ENCODE data around the gene LONRF2. TPM values are rescaled to one million over a fixed set of nuclear protein-coding genes. Genes with fewer than 3 reads are reported as not detected.

Gene LONRF2
- total RNA-seq, 1 donor from 2014 or later = 0.45 TPM

- H3K4me1 ChIP-seq (ENCODE audit: insufficient read depth, low read length) = no peaks in the 10 kb centered on the region
- H3K27me3 ChIP-seq (ENCODE audit: insufficient read depth, low read length) = no peaks in the 10 kb centered on the region
- H3K36me3 Mint-ChIP-seq (ENCODE audit: low read depth, unreplicated experiment) = peaks cover 3% of the 10 kb centered on the region
These were observed 51.1 kb downstream of the LONRF2 start for GRCh38 chr2:100271210-100271609.

DNA sequence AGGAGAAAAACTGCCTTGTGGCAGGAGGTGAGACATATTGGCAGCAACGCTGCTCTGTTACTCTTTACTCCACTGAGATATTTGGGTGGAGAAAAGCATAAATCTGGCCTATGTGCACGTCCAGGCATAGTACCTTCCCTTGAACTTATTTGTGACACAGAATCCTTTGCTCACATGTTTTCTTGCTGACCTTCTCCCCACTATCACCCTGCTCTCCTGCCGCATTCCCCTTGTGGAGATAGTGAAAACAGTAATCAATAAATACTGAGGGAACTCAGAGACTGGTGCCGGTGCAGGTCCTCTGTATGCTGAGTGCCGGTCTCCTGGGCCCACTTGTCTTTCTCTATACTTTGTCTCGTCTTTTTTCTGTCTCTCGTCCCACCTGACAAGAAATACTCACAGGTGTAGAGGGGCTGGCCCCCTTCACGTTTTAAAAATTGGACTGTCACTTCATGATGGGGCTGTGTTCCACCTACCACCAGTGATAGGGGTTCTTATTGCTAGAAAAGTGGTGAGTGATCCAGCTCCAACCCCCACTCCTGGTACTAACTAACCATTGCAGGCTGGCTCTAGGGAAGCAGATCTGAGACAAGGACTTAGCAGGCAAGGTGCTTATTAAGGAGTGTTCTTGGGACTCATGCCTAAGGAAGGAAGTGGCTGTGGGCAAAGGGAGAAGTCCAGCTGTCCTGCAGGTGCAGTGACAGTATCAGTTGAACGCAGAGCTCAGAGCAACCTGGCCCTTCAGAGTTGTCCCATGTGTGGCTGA lies 51.7 kb downstream of the LONRF2 start:
- Mint-ChIP-seq H3K27me3 (ENCODE audit: low read depth, unreplicated experiment) (peaks cover 10% of the 10 kb centered on the region), H3K9me3 (ENCODE audit: unreplicated experiment) (peaks cover 5% of the 10 kb centered on the region), H3K27ac (ENCODE audit: unreplicated experiment) (no peak overlapping the region), H3K4me3 (ENCODE audit: unreplicated experiment) (no peak overlapping the region), H3K4me1 (ENCODE audit: low read depth, unreplicated experiment) (no peaks in the 10 kb centered on the region), H3K36me3 (ENCODE audit: low read depth, unreplicated experiment) (peaks cover 3% of the 10 kb centered on the region)
- Histone ChIP-seq H3K4me2 (ENCODE audit: low read length) (no peak overlapping the region), H3K27ac (ENCODE audit: low read depth, low read length) (no peak overlapping the region), H3K79me2 (ENCODE audit: insufficient read depth, low read length) (no peaks in the 10 kb centered on the region), H3K9ac (ENCODE audit: low read length) (no peak overlapping the region), H3K4me3 (ENCODE audit: insufficient read depth, low read depth, low read length) (no peak overlapping the region), H3K36me3 (ENCODE audit: insufficient read depth, low read length) (no peaks in the 10 kb centered on the region), H4K20me1 (ENCODE audit: insufficient read depth, low read length) (no peaks in the 10 kb centered on the region), H2AFZ (ENCODE audit: low read depth, low read length) (no peak overlapping the region), H3K4me1 (ENCODE audit: insufficient read depth, low read length) (no peaks in the 10 kb centered on the region), H3K27me3 (ENCODE audit: insufficient read depth, low read length) (no peaks in the 10 kb centered on the region), H3K9me3 (ENCODE audit: insufficient read depth, low read depth, low read length) (no peaks in the 10 kb centered on the region)
- no peak for FAIRE-seq
- no peak for DNase-seq (ENCODE audit: low read depth)
- no peak for TF ChIP-seq EZH2 (IDR thresholded peaks at IDR 0.05; ENCODE audit: insufficient read depth, low read length)
- TF ChIP-seq CTCF (IDR thresholded peaks at IDR 0.05; ENCODE audit: insufficient read depth, low read depth, low read length) = no peak

More at GRCh38 chr2:100271210-100271609, 51.1 kb downstream of the LONRF2 start:
- no peak for TF ChIP-seq EZH2 (IDR thresholded peaks at IDR 0.05; ENCODE audit: insufficient read depth, low read length)
- TF ChIP-seq CTCF (IDR thresholded peaks at IDR 0.05; ENCODE audit: insufficient read depth, low read depth, low read length) = no peak
- no peak overlapping the region for H3K4me3 Mint-ChIP-seq (ENCODE audit: unreplicated experiment)
- H2AFZ ChIP-seq (ENCODE audit: low read depth, low read length) = no peak overlapping the region
- H3K4me3 ChIP-seq (ENCODE audit: insufficient read depth, low read depth, low read length) = no peak overlapping the region
- H3K9me3 Mint-ChIP-seq (ENCODE audit: unreplicated experiment) = peaks cover 5% of the 10 kb centered on the region
- H3K4me1 Mint-ChIP-seq (ENCODE audit: low read depth, unreplicated experiment) = no peaks in the 10 kb centered on the region
- FAIRE-seq (no peak), DNase-seq (ENCODE audit: low read depth) (no peak)
- no peaks in the 10 kb centered on the region for H3K79me2 ChIP-seq (ENCODE audit: insufficient read depth, low read length)
- peaks cover 8% of the 10 kb centered on the region for H3K27me3 Mint-ChIP-seq (ENCODE audit: low read depth, unreplicated experiment)
- no peak overlapping the region for H3K9ac ChIP-seq (ENCODE audit: low read length)
- H3K27ac Mint-ChIP-seq (ENCODE audit: unreplicated experiment) = no peak overlapping the region
- H4K20me1 ChIP-seq (ENCODE audit: insufficient read depth, low read length) = no peaks in the 10 kb centered on the region
- H3K36me3 ChIP-seq (ENCODE audit: insufficient read depth, low read length) = no peaks in the 10 kb centered on the region
- no peak overlapping the region for H3K4me2 ChIP-seq (ENCODE audit: low read length)
- no peak overlapping the region for H3K27ac ChIP-seq (ENCODE audit: low read depth, low read length)
- H3K9me3 ChIP-seq (ENCODE audit: insufficient read depth, low read depth, low read length) = no peaks in the 10 kb centered on the region

DNA sequence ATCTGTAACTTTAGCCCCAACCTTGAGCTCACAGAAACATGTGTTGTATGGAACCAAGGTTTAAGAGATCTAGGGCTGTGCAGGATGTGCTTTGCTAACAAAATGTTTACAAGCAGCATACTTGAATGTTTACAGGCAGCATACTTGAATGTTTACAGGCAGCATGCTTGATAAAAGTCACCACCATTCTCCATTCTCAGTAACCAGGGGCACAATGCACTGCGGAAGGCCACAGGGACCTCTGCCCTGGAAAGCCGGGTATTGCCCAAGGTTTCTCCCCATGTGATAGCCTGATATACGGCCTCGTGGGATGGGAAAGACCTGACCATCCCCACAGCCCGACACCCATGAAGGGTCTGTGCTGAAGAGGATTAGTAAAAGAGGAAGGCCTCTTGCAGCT lies 52.4 kb downstream of the LONRF2 start:
- Histone ChIP-seq H3K4me2 (ENCODE audit: low read length) (no peak overlapping the region), H4K20me1 (ENCODE audit: insufficient read depth, low read length) (no peaks in the 10 kb centered on the region), H3K79me2 (ENCODE audit: insufficient read depth, low read length) (no peaks in the 10 kb centered on the region), H3K9ac (ENCODE audit: low read length) (no peak overlapping the region), H3K4me1 (ENCODE audit: insufficient read depth, low read length) (no peaks in the 10 kb centered on the region), H3K9me3 (ENCODE audit: insufficient read depth, low read depth, low read length) (no peaks in the 10 kb centered on the region), H3K27me3 (ENCODE audit: insufficient read depth, low read length) (no peaks in the 10 kb centered on the region), H3K4me3 (ENCODE audit: insufficient read depth, low read depth, low read length) (no peak overlapping the region), H3K27ac (ENCODE audit: low read depth, low read length) (no peak overlapping the region), H2AFZ (ENCODE audit: low read depth, low read length) (no peak overlapping the region), H3K36me3 (ENCODE audit: insufficient read depth, low read length) (no peaks in the 10 kb centered on the region)
- Mint-ChIP-seq H3K4me3 (ENCODE audit: unreplicated experiment) (no peak overlapping the region), H3K9me3 (ENCODE audit: unreplicated experiment) (peaks cover 5% of the 10 kb centered on the region), H3K4me1 (ENCODE audit: low read depth, unreplicated experiment) (no peaks in the 10 kb centered on the region), H3K27me3 (ENCODE audit: low read depth, unreplicated experiment) (peaks cover 10% of the 10 kb centered on the region), H3K36me3 (ENCODE audit: low read depth, unreplicated experiment) (peaks cover 3% of the 10 kb centered on the region), H3K27ac (ENCODE audit: unreplicated experiment) (no peak overlapping the region)
- TF ChIP-seq CTCF (IDR thresholded peaks at IDR 0.05; ENCODE audit: insufficient read depth, low read depth, low read length) (no peak), EZH2 (IDR thresholded peaks at IDR 0.05; ENCODE audit: insufficient read depth, low read length) (no peak)
- DNase-seq (ENCODE audit: low read depth) = no peak
- FAIRE-seq = no peak

All from astrocyte (in vitro differentiated cells and primary cell).